GM19193 (cell line): ENCODE data around the gene TIE1.

Experiments
- POLR2A ChIP-seq: IDR thresholded peaks from 4 replicates; pipeline ENCODE4 v1.6.1; 2011; ENCODE audit not compliant: insufficient read depth, insufficient read length; ENCODE audit errors: extremely low read depth

The TIE1 gene

DNA sequence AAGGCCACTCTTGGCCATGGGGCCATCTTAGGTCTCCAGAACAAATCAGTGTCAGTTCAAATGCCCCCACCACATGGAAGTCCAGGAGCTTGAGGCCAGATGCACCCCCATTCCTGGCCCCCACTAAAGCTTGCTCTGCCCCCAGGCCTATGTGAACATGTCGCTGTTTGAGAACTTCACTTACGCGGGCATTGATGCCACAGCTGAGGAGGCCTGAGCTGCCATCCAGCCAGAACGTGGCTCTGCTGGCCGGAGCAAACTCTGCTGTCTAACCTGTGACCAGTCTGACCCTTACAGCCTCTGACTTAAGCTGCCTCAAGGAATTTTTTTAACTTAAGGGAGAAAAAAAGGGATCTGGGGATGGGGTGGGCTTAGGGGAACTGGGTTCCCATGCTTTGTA, 21.7 kb downstream of the TIE1 start:
- TF ChIP-seq POLR2A, result no peak

DNA sequence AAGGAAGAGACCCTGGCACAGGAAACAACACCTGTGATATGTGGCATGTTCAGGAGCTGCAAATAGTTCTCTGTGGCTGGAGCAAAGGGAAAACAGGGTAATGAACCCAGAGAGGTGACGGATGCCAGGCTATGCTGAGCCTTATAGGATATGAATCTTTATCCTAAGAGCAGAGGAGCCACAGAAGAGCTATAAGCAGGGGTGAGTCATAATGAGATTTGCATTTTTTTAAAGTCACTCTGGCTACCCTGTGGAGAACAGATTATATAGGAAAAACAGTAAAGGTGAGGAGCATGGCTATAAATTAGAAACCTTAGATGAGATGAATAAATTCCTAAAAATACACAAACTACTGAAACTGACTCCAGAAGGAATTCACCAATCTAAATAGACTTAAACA, 24.0 kb downstream of the TIE1 start:
- no peak for TF ChIP-seq POLR2A

DNA sequence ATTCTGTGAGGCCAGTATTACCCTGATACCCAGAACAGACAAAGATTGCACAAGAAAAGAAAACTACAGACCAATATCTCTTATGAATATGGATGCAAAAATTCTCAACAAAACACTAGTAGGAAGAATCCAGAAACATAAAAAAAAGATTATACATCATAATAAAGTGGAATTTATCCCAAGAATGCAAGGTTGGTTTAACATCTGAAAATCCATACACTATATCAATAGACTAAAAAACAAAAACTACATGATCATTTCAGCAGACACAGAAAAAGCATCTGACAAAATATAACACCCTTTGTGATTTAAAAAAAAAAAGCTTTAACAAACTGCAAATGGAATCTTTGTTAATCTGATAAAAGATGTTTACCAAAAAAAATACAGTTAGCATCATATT, 24.6 kb downstream of the TIE1 start:
- TF ChIP-seq POLR2A, result no peak

DNA sequence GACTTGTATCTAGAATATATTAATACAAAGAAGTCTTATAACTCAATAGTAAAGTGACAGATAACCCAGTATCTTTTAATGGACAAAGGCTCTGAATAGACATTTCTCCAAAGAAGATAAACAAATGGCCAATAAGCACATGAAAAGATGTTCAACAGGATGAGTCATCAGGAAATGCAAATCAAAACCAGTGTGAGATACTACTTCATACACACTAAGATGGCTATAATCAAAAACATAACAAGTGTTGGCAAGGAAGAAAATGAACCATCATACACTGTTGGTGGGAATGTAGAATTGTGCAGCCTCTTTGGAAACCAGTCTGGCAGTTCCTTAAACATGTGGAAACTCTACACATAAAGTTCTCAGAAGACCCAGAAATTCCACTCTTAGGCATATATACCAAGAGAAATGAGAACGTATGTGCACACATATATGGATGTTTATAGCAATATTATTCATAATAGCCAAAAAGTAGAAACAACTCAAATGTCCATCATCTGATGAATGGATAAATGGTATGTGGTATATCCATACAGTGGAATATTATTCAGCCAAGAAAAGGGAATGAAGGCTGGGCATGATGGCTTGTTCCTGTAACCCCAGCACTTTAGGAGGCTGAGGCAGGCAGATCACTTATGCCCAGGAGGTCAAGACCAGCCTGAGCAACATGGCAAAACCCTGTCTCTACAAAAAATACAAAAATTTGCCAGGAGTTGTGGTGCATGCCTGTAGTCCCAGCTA, 26.9 kb downstream of the TIE1 start:
- no peak for TF ChIP-seq POLR2A

DNA sequence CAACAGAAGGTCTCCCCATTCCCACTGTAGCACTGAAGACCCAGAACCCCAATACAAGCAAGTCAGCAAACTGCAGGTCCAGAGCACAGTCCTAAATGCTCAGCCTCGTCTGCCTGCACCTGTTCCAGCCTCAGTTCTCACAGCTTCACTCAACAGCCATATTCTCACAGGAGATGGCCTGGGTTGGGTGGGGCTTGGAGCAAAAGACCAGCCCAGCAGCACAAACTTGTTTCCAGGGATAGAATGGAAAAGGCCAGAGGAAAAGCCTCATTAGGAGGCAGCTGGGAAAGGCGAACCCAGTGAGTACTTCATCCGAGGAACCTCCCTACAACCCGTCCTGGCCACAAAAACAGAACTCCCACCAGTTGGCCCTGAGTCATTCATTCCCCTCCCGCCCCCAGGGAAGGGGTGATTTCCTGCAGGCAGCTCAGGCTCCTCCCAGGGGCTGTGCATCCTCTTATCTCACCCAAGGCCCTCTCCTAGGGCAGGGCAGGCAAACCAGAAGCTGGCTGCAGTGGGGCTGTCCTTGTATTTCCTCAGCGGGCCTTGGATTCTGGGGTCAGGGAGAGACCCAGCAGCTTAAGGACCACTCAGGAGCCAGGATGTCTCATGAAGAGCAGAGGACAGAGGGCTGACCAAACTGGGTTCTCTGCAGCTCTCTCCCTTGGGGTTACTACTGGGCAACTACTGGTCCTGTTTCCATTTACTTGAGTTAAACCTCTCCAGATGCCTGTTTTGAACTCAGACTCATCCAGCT, 29.4 kb downstream of the TIE1 start:
- TF ChIP-seq POLR2A, result no peak

DNA sequence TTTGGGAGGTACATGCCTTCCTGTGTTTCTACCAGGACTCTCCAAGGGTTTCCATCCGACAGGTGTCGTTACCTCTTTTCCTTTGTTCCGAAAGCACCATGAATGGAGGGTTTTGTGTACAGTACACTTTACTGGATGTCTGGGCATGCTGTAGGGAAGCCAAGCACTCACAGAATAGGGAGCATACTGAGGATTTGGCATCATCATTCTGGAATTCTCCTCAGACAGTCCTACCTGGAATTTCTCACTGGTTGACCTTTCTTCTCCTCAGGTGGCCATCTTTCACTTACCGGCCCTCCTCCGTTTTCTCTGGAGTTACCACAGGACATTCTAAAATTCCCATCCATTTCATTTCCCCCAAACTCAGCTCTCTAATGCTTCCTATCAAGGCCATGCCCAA, 30.9 kb downstream of the TIE1 start:
- no peak for TF ChIP-seq POLR2A

DNA sequence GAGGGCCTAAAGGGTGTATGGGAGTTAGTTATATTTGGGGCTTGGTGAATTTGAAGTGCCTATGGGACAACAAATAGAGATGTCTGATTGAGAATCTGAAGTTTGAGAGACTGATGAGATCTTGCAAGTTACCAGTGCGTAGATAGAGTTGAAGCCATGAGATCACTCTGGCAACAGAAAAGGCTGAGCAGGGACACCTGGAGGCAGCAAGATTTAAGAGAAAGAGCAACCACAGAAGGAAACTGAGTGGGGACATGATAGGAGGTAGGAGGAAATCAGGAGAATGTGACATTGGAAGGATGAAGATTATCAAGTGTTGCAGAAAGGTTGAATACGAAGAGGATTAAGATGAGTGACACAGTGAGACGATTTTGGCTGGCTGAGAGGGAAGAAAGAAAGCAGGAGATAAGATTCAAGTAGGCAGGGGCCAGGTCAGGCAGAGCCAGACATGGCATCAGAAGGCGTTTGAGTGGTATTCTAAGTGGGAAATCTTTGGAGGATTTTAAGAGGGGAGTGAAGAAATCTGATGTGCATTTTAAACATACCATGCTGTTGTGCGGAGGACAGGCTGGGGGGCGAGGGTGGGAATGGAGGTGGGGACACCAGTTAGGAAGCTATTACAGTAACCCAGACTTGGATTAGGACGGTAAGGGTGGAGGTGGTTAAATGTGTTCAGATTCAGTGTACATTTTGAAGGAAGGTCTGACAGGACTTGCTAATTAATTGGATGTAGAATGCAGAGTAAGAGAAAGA, 33.8 kb downstream of the TIE1 start:
- TF ChIP-seq POLR2A, result no peak

DNA sequence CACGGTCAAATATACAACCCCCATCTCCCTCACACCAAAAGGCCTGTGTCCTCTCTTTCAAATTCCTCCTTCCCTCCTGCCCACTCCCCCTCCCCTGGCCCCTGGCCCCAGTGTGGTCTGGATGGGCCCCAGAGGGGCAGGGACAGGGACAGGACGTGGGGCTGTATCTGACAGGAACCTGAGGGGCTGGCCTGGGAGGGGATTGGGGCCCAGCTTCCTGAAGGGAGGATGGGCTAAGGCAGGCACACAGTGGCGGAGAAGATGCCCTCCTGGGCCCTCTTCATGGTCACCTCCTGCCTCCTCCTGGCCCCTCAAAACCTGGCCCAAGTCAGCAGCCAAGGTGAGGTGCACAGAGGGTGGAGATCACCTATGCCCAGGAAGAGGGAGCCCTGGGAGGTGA, 36.8 kb downstream of the TIE1 start, which contains the start of gene MPL:
Gene MPL, plus strand, starts transcription at position 231 of the 400 bp plus-strand sequence. Its CDS starts 31 bp downstream, at position 262.
- no peak for TF ChIP-seq POLR2A

DNA sequence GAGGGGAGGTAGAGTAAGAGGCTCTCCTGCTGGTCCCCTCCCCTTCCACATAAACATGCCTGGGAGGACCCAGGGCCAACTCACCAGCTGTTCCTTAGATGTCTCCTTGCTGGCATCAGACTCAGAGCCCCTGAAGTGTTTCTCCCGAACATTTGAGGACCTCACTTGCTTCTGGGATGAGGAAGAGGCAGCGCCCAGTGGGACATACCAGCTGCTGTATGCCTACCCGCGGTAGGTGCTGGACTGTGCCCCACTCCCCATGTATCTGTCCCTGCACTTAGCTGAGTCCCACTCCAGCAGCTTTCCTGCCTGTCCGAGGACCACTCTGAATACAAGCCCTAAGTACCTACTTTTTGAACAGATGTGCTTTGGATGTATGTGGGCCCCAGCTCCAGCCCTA, 37.2 kb downstream of the TIE1 start:
- TF ChIP-seq POLR2A, result no peak

DNA sequence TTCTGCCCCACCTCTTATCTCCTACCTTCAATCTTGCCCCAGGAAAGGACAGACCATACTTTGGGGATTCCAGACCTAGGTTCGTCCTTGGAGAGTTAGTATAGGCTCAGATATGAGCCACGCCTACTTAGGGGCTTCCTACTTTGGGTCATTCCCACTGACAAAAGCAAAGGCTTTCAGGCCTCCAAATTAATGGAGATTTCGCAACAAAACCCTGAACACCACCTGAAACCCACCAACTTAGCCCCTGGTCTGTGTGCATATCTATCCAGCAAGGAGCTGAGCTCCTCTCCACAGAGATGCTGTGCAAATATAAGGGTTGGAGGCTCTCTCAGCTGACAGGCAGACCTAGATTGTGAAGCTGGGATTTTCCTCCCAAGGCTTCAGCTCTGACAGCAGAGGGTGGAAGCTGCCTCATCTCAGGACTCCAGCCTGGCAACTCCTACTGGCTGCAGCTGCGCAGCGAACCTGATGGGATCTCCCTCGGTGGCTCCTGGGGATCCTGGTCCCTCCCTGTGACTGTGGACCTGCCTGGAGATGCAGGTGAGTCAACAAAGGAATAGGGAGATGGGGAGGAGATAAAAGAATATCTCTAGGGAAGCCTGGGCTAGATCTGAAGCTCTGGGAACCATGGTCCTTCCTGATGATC, 38.9 kb downstream of the TIE1 start:
- no peak for TF ChIP-seq POLR2A

DNA sequence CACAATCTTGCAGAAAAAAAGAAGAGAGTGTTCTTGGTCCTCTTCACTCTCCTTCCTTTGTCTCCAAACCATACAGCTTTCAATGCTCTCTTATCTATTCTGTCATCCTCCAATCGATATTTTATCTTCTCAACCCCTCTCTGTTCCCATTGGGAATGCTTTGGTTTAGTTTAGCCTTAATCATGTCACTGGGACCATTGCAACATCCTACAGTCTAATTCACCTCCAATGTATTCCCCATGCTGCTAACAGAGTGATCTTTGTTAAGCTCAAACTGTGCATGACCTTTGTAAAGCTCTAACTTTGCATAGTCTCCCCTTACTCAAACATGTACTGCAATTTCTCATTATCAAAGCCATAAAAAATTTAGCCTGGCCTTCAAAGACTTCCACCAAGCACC, 39.8 kb downstream of the TIE1 start:
- no peak for TF ChIP-seq POLR2A

DNA sequence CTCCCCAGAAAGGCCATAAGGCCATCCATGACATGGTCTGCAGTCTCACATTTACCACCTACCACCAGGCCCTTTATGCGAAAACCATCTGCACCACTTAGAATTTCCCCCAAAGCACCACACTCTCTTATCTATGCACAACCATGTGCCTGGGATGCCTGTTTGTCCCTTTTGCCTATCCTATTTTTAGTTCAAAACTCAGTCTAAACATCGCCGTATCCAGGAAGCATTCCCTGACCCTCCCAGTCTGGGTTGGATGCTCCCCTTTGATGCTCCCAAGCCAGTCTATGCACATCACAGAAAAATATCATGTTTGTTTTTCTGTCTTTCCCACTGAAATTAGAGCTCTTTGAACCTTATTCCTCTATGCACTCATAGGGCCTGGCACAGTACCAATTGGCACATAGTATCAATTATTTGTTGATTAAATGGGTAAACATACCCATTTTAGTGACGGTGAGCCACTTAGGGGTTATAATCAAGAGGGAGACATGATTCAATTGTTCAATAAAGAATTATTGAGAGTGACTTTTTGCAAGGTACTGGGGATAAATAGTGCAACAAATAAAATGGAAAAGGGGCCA, 43.6 kb downstream of the TIE1 start:
- no peak for TF ChIP-seq POLR2A

DNA sequence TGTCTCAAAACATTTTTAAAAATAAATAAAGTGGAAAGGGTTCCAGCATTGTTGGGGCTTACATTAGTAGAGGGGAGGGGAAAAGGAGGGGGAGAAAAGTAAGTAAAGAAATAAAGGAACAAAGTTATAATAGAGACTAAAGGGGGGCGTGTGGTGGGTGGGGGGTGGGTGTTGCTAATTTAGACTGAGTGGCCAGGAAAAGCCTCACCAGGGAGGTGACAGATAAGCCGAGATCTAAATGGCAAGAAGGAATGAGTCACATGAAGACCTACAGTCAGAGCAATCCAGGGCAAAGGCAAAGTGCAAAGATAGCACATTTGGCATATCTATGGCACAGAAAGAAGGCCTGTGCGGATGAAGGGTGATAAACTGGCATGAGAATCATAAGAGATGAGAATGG, 44.3 kb downstream of the TIE1 start:
- TF ChIP-seq POLR2A, result no peak

DNA sequence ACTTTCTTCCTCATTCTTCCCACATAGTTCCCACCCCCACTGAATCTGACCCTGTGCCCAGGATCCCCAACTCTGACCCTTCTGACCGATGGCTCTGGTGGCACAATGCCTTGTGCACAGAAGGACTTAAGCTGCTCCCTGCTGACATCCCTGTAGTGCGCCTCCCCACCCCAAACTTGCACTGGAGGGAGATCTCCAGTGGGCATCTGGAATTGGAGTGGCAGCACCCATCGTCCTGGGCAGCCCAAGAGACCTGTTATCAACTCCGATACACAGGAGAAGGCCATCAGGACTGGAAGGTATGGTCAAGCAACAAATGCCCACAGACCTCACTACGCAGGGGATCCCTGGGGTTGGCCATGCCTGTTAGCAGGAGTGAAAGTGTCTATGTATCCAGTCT, 45.9 kb downstream of the TIE1 start:
- no peak for TF ChIP-seq POLR2A

DNA sequence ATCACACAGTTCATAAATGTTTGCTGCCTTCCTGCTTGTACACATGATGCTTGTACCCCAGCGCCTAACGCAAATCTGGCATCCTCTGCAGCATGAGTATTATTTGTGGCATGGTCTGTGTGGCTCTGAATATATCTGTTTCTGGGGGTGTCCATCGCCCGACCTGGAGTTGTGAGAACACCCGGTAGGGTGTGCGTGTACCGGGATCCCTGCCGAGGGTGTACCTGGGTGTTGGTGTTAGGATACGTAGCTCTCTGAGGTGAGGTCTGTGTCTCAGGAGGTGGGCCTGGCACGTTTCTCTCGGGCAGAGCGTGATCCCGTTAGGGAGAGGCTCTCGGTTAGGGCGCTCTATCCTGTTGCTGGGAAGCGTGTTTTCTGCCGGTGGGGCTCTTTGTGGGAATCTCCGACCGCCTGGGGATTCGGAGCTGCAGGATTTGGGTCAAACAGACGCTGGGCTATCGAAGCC, 47.6 kb downstream of the TIE1 start:
- no peak for TF ChIP-seq POLR2A

DNA sequence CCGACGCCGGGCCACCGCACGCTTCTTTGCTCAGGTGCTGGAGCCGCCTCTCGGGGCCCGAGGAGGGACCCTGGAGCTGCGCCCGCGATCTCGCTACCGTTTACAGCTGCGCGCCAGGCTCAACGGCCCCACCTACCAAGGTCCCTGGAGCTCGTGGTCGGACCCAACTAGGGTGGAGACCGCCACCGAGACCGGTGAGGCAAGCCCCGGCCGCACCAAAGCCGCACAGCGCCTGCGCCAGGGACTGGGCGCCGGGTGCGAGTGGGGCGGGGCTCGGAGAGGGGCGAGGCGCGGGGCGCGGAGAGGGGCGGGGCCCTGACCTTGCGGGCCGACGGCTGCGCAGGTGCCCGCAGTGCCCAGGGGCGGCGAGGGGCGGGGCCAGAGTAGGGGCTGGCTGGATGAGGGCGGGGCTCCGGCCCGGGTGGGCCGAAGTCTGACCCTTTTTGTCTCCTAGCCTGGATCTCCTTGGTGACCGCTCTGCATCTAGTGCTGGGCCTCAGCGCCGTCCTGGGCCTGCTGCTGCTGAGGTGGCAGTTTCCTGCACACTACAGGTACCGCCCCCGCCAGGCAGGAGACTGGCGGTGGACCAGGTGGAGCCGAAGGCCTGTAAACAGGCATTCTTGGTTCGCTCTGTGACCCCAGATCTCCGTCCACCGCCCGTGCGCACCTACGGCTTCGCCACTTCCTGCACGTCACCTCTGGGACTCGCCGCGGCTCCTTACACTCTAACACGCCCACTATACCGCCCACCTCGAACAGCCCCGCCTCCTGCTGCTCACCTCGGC, 48.2 kb downstream of the TIE1 start:
- TF ChIP-seq POLR2A, result peak; percentile 57
